Measurements from ENCODE around the gene CCR7. TPM values are rescaled to one million over a fixed set of nuclear protein-coding genes. Genes with fewer than 3 reads are reported as not detected.
A peak's percentile ranks its signal among the peaks of the same experiment; 100 is the strongest.

The CCR7 gene
- total and polyA plus RNA-seq, 2 of the 13 experiments (the other 11 are each of a cell fraction or from before 2014, with no cell fraction given) = 0.04 to 0.53 TPM

- TF ChIP-seq ZNF101 (CRISPR knock-in tag; IDR thresholded peaks at IDR 0.05; ENCODE audit: borderline replicate concordance, low read depth) (0 out of 2 replicates have a peak, but pooled peaks have one; percentile 32), BRD4 (CRISPR knock-in tag; IDR thresholded peaks at IDR 0.05) (peak; percentile 90; the same call in 1 of the 2 replicates), TRIM24 (CRISPR knock-in tag; IDR thresholded peaks at IDR 0.05) (peak; percentile 51; the same call in 1 of the 2 replicates), ZNF615 (CRISPR knock-in tag; IDR thresholded peaks at IDR 0.05; ENCODE audit: borderline replicate concordance) (peak; percentile 70; the same call in 1 of the 2 replicates), FOXP4 (CRISPR knock-in tag; IDR thresholded peaks at IDR 0.05) (peak; percentile 97), MED13 (CRISPR knock-in tag; IDR thresholded peaks at IDR 0.05) (peak; percentile 83), ZNF12 (CRISPR knock-in tag; IDR thresholded peaks at IDR 0.05) (peak; percentile 83; the same call in 1 of the 2 replicates), MIER2 (CRISPR knock-in tag; IDR thresholded peaks at IDR 0.05) (peak; percentile 89), ZNF782 (CRISPR knock-in tag; IDR thresholded peaks at IDR 0.05; ENCODE audit: borderline replicate concordance) (0 out of 2 replicates have a peak, but pooled peaks have one; percentile 37), ZNF558 (CRISPR knock-in tag; IDR thresholded peaks at IDR 0.05; ENCODE audit: borderline replicate concordance) (no peak), NR1H2 (CRISPR knock-in tag; IDR thresholded peaks at IDR 0.05; ENCODE audit: borderline replicate concordance, low read depth) (no peak), BORCS8-MEF2B (CRISPR knock-in tag; IDR thresholded peaks at IDR 0.05) (peak; percentile 77; the same call in 1 of the 2 replicates), ZNF501 (CRISPR knock-in tag; IDR thresholded peaks at IDR 0.05) (no peak), AFF4 (CRISPR knock-in tag; IDR thresholded peaks at IDR 0.05) (peak; percentile 82; the same call in 1 of the 2 replicates)
Observed at GRCh38 chr17:40551091-40551878, 14.0 kb downstream of the CCR7 start (continued).
